GM13977 (cell line): ENCODE data around the gene RAB17.
A peak's percentile ranks its signal among the peaks of the same experiment; 100 is the strongest.

ENCODE experiments used
- DNase-seq: peaks from one replicate; pipeline ENCODE4 v3.0.0; 2012; ENCODE audit warnings: low spot score
- CTCF ChIP-seq: IDR thresholded peaks from 2 replicates; pipeline ENCODE4 v1.5.1; 2012; ENCODE audit warnings: mild to moderate bottlenecking, control low read depth; ENCODE audit not compliant: insufficient read depth; ENCODE audit errors: extremely low read depth, missing control alignments
- in situ Hi-C: fragments of 300-500 bp; cut with MboI; formaldehyde crosslinking; loops from one replicate; pipeline ENCODE4 v1.12.0; 2022; ENCODE audit warnings: low sequenced_read_pairs, low pct_unique_long_range_greater_than_20kb, mixed read lengths, inconsistent platforms; ENCODE audit not compliant: unreplicated experiment

RAB17 gene

GRCh38 chr2:237629188-237629534 is 38.6 kb upstream of the RAB17 start:
- in situ Hi-C loops: no loop called here
- DNase-seq: no peak
- TF ChIP-seq CTCF: no peak

- in situ Hi-C loops: no loop called here
- no peak for TF ChIP-seq CTCF
- no peak for DNase-seq
These were observed 38.0 kb upstream of the RAB17 start for GRCh38 chr2:237628247-237629187.

GRCh38 chr2:237627441-237628246 is 37.1 kb upstream of the RAB17 start, which contains the start of gene LRRFIP1:
LRRFIP1 (plus strand) TSS chr2:237627587; CDS start chr2:237627645, 58 bp downstream.
- DNase-seq: peak; percentile 58
- in situ Hi-C loops: no loop called here
- peak; percentile 14 for TF ChIP-seq CTCF

- TF ChIP-seq CTCF: no peak
- no peak for DNase-seq
- in situ Hi-C loops: no loop called here
These were observed 36.4 kb upstream of the RAB17 start for GRCh38 chr2:237626813-237627440.

- in situ Hi-C loops: no loop called here
- TF ChIP-seq CTCF: no peak
- no peak for DNase-seq
These were observed 35.2 kb upstream of the RAB17 start for GRCh38 chr2:237625777-237626176.

- no peak for TF ChIP-seq CTCF
- in situ Hi-C loops: no loop called here
- DNase-seq: no peak
These were observed 34.7 kb upstream of the RAB17 start for GRCh38 chr2:237625216-237625705.
